ELR (cell line): ENCODE data around the gene NTPCR.

Experiments used
- DNase-seq: peaks from one replicate; pipeline ENCODE4 v3.0.0-alpha.2; 2015; ENCODE audit warnings: low read depth

NTPCR gene

DNA sequence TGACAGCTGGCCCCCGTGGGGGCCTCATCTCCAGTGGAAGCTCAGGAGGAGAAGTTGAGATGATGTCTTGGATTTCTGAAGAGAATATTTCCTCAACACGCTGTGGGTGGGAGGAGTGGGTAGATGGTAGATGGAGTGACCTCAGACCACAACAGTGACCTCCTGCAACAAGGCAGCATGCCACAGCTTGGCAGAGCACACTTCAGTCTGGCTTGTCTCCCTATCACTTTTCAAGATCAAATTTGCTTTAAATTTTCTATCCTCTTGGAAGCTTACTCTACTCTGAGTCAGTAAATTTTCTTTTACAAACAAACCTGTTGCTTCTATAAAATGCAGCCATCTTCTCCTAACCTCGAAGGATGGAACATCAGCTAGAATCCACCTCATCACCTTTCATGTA, 59.7 kb downstream of the NTPCR start:
- peak; percentile 33 for DNase-seq

- DNase-seq, result no peak
Observed at GRCh38 chr1:233012021-233012420, 61.6 kb downstream of the NTPCR start.

GRCh38 chr1:233015965-233016364, 65.6 kb downstream of the NTPCR start:
- no peak for DNase-seq

- DNase-seq, result no peak
Observed at GRCh38 chr1:233016798-233017197, 66.4 kb downstream of the NTPCR start.

GRCh38 chr1:233019083-233019482, 68.7 kb downstream of the NTPCR start:
- DNase-seq, result no peak

DNA sequence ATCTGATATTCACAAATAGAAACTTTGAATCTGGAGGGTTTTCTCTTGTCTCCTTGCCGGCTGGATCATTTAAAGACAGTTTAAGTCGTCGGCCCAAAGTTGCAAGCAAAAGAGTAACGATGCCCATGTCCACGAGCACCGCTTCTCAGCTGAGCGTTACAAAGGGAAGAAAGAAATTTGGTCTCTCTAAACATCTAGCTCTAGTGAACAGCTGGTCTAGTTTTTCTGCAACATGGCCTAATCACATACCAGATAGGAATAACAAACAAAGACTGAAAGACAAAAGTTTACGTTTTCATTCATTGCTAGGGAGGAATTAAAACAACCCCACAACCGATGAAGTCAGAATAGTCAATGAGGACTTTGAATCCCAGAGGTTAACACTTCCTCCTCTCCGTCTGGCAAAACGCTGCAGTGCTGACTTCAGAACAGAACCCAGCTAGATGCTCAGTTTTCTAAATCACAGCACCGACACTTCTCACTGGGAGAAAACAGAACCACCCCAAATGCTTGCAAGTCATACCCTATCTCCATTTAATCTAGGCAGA, 69.4 kb downstream of the NTPCR start:
- DNase-seq, result no peak

GRCh38 chr1:233020426-233020825, 70.0 kb downstream of the NTPCR start:
- DNase-seq, result no peak

GRCh38 chr1:233022246-233022645, 71.8 kb downstream of the NTPCR start:
- DNase-seq, result no peak

DNA sequence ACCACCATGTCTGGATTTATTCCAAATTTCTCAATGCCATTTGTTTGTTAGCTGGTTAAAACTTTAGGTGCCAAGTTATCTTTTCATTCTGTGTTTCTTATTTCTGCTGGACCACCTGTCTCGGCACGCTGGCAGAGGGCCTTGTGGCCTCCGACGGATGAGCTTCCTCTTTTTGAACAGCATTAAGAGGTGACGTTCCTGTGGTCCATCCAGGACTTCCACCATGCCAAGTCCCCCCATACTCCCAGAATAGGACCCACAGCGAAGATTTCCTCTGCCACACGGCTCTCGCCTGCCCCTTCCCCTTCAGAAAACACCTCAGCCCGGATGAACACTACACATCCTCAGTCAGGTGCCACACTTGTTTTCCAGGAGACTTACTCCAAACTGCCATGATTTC, 73.8 kb downstream of the NTPCR start:
- DNase-seq, result no peak

- DNase-seq, result peak; percentile 37
Observed at GRCh38 chr1:233025157-233025556, 74.7 kb downstream of the NTPCR start.

DNA sequence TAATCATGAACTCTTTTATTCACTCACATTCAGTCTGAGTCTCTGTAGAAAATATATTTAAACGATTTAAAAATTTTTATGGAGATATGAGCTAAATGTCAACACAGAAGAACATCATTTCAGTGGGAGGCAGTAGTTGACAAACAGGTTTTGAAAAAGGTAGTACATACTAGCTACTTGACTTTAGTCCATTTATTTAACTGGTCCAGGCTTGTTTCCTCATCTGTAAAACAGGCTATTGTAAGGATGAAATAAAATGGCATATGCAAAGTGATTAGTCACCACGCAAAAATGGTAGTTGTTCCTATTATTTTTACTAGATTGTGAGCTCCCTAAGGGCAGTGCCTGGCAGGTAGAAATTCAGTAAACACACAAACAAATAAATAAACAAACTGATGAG, 75.2 kb downstream of the NTPCR start:
- DNase-seq, result peak; percentile 43

- no peak for DNase-seq
Observed at GRCh38 chr1:233027046-233027445, 76.6 kb downstream of the NTPCR start.

DNA sequence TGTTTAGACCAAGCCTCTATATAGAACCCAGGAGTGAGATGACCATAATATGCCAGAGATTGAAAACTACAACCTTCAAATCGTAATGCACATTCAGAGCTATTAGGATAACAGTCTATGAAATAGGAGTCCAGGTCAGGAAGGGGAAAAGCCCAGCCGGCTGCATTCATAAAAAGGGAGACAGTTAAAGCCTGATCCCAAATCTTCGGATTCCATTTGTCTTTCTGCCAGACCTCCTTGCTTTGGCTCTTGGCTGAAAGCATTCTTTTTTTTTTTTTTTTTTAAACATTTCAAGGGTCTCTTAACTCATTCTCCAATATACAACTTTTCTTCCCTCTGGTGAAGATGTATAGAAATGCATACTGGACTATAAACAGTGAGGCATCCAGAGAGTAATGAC, 81.1 kb downstream of the NTPCR start:
- DNase-seq, result no peak

- no peak for DNase-seq
Observed at GRCh38 chr1:233032916-233033315, 82.5 kb downstream of the NTPCR start.

DNA sequence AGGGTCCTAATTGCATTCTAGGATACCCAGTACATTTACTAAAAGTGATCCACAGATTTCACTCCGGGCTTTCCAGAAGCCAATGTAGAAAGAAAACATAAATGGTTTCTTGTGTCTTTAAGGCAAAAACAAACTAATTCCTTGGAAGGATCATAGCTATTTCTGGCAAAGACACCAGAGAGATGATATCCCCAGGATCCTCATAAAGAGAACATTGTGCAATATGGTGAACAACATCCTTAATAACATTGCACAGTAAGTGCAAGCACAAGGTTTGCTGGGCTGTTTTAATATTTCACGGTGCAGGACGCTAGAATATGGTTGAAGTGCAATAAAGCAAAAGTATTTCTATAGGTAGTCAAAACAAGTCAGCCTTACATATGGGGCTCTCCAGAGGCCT, 83.0 kb downstream of the NTPCR start:
- no peak for DNase-seq
